Measurements from ENCODE around the gene COX19.

DNA sequence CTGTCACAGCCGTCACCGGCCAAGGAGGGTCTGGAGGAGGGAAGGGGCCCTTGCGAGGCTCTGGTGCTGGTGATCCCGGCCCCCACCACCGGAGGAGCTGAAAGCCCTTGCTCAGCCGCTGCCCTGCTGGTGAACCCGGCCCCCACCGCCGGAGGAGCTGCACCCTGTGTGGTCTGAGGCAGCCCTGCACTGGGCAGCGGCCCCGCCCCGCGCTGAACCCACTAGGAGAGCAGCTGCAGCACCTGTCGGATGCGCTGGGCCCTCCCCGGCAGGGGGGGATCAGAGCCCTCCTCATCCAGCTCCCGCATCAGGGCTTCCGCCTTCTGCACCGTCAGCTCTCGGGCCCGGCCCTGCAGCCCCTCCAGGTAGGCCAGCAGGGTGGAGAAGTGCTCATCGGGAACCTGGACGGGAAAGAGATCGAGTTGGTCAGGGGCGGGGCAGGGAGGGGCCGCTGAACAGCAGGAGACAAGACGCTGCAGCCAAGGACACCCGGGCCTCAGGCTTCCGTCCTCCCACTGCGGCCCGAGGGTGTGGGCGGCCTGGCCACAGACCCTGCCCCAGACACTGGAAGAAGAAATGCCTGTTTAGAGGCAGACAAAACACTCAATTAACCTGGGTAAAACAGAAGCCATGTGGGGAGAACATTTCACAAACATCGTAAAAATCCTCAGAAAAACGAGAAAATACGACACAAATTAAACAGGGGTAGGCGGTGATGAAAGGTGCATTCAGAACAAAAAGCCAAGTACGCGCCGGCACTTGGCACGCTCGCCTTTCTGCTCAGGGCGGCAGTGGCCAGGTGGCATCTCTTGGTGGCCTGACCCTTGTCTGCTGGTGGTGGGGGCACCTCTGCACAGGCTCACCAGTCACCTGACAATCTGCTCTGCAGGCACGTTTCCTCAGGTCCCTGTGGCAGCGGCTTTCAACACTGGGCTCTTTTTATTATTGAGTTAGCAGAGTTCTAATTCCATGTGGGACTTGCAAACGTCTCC is 22.4 kb upstream of the COX19 start:
- no peak for TF ChIP-seq CTCF (IDR thresholded peaks at IDR 0.05)
- TF ChIP-seq POLR2AphosphoS5 (IDR thresholded peaks at IDR 0.05; ENCODE audit: low read depth, low read length), result no peak

Data from Panc1 (cell line).